NCI-H69 (cell line): Measurements from ENCODE around the gene CLEC2B.
A peak's percentile ranks its signal among the peaks of the same experiment; 100 is the strongest.

ENCODE experiments used
- DNase-seq: peaks from one replicate; lab custom pipeline; 2025; lab: John Stamatoyannopoulos, UW

The CLEC2B gene

DNA sequence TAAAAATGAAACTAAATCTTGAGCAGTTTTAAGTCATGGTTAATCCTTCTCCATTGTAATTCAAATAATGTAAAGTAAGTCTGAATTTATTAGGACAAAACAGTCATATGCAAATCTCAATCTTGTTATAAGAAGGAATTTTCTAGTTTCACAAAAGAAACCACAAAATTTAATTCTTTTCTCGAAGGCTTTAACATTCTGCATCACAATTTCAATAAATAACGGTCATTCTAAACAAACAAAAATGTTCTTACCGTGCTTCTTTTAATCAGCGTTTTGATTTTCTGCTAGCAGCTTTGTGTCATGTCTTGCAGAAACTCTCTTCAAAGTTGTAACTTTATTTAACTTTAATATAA, 225 bp downstream of the CLEC2B start:
- DNase-seq: no peak

- no peak for DNase-seq
Observed at GRCh38 chr12:9868311-9868801, 798 bp downstream of the CLEC2B start.

GRCh38 chr12:9867531-9867930, 1.6 kb downstream of the CLEC2B start:
- no peak for DNase-seq

GRCh38 chr12:9866860-9867269, 2.3 kb downstream of the CLEC2B start:
- no peak for DNase-seq

GRCh38 chr12:9864913-9865675, 4.1 kb downstream of the CLEC2B start:
- no peak for DNase-seq

- DNase-seq: no peak
Observed at GRCh38 chr12:9858135-9858534, 11.0 kb downstream of the CLEC2B start.

DNA sequence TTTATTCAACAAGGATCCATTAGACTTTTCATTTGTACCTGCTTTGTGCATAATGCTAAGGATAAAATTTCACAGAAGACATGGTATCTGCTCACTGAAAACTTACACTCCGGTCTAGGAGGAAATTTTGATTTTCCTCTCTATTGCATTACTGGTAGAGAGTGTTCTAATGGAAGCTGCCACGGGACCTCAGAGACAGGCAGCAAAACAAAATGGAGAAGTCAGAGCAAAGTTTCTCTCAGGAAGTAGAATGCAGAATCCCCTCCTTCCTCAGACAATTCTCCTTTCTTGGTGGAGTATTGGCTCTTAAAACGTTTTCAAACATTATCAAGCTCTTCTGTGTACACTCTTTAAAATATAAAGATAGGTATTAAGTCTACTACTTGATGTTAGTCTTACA, 12.3 kb downstream of the CLEC2B start:
- no peak for DNase-seq

DNA sequence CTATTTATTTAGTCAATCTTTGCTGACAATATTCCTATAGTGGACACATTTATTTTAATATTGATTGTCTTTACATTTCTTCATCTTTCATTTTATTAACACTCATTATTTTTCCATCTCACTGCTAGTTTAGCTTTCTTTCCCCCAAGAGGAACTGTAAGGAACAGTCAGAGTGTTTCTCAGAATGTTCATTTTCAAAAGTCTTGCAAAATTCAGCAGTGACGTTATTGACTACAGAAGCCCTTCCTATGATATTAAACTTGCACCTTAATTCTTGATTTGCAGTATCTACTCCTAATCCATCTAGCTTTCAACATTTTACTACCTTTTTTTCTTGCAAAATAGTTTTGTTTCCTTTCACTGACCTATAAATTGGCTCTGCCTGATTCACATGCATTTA, 13.0 kb downstream of the CLEC2B start:
- no peak for DNase-seq

- no peak for DNase-seq
Observed at GRCh38 chr12:9851927-9852326, 17.2 kb downstream of the CLEC2B start.

DNA sequence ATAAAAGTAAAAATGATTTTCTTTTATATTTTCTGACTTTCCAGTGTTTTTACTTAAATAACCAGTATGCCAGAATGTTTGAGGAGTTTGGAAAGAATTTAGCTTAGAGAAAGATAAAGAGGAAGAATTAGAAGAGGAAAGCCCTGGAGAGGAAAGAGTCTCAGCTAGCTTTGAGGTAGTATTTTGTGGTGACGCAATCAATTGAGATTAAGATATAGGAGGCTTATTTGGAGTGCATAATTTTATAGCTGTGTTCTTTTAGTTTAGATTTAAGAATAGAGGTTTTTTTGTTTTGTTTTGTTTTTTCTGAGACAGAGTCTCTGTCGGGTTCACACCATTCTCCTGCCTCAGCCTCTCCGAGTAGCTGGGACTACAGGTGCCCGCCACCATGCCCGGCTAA, 18.1 kb downstream of the CLEC2B start:
- DNase-seq: no peak

GRCh38 chr12:9848899-9849298, 20.3 kb downstream of the CLEC2B start:
- DNase-seq: no peak

DNA sequence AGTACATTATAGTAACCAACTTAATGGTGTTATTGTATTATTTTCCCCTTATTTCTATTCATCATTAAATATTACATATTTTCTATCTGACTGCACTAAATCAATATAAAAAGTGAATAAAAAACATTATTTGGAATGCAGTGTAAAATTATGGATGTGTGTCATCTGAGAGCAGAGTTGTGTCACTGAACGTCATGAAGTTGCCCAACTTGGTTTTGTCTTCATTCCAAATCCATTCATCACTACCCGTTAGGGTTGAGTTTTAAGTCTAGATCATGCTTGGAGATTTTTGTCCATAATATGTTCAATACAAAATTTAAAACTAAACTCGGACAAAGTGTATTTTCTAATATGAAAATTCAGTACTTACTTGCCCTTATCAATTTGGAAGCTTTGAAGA, 25.7 kb downstream of the CLEC2B start:
- no peak for DNase-seq

DNA sequence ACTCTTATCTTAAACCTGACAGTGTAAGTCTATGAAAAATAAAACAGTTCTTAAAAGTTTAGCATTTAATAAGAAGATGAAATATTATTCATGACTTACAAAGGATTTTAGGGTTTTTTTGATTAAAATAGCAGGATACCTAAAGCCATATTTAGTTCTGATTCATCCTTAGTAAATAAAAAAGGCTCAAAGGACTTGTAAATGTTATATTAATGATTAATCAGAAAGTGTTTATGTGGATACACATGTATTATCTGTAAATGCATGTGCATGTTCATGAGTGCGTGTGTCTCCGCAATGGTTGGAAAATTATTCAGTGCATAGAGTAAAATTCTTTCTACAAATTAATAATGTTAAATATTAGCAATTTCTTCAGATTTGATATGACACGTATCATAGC, 37.4 kb downstream of the CLEC2B start:
- DNase-seq: no peak

DNA sequence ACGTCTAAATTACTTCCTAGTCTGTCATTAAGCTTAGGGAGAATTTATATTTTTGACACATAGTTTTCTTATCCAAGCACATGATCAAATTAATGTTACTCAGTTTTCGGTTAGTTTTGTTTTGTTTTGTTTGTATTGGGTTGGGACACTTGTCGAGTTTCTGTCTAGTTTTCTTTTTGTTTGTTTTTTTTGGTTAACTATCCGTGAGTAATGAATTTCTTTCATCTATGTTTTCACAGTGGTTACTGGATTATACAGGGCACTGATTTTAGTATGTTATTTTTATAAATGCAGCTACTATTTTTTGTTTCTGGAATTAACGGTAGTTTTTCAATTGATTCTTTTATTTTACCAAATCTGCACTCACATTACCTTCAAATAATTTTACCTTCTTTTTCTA, 39.2 kb downstream of the CLEC2B start:
- no peak for DNase-seq

DNA sequence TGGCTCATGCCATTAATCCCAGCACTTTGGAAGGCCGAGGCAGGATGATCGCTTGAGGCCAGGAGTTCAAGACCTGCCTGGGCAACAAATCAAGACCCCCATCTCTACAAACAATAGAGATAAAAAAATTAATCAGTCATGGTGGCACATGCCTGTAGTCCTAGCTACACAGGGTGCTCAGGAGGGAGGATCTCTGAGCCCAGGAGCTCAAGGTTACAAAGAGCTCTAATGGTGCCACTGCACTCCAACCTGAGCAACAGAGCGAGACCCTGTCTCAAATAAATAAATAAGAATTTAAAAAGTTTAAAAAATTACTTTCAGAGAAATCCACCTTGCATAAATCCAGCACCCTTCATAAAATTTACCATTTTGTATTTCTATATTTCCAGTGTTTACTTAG, 39.7 kb downstream of the CLEC2B start:
- DNase-seq: no peak

GRCh38 chr12:9827209-9827888, 41.8 kb downstream of the CLEC2B start, which contains the start of gene KLRF1:
KLRF1 (plus strand) TSS chr12:9827481; CDS start chr12:9827545, 64 bp downstream.
- DNase-seq: no peak

- DNase-seq: no peak
Observed at GRCh38 chr12:9820281-9820930, 48.7 kb downstream of the CLEC2B start.

- DNase-seq: peak; percentile 18
Observed at GRCh38 chr12:9813821-9814798, 55.0 kb downstream of the CLEC2B start.

- DNase-seq: no peak
Observed at GRCh38 chr12:9811621-9812020, 57.5 kb downstream of the CLEC2B start.

- DNase-seq: no peak
Observed at GRCh38 chr12:9810671-9811070, 58.5 kb downstream of the CLEC2B start.

GRCh38 chr12:9809866-9810265, 59.3 kb downstream of the CLEC2B start:
- DNase-seq: no peak

- DNase-seq: no peak
Observed at GRCh38 chr12:9809338-9809737, 59.8 kb downstream of the CLEC2B start.
